Lower leg skin (tissue), 3 donors: ENCODE measurements around the gene ZNF606.

Source experiments
- CTCF ChIP-seq, 3 donors: fragments of 450-650 bp; IDR thresholded peaks; one replicate each; pipeline ENCODE4 v1.5.1; 2016; ENCODE audit warnings: antibody characterized with exemption in 3 of 3, mild to moderate bottlenecking in 3 of 3, moderate library complexity in 2 of 3
- POLR2A ChIP-seq, 2 donors: fragments of 450-650 bp; IDR thresholded peaks; one replicate each; pipeline ENCODE4 v1.6.1; 2016 to 2017; ENCODE audit warnings: antibody characterized with exemption in 2 of 2, mild to moderate bottlenecking in 1 of 2, moderate library complexity in 1 of 2

- no peak for TF ChIP-seq POLR2A (IDR thresholded peaks at IDR 0.05)
- no peak for TF ChIP-seq CTCF (IDR thresholded peaks at IDR 0.05)
Observed at GRCh38 chr19:58044886-58045285, 42.3 kb upstream of the ZNF606 start.
